Measurements from ENCODE around the gene LGR5. TPM values are rescaled to one million over a fixed set of nuclear protein-coding genes. Genes with fewer than 3 reads are reported as not detected.

Gene LGR5
- total RNA-seq, 2 experiments from 2014 or later = not detected

GRCh38 chr12:71441836-71442566 is 2.4 kb downstream of the LGR5 start:
- H3K4me1 Mint-ChIP-seq = peaks cover 19% of the 10 kb centered on the region
- DNase-seq = no peak
- no peak for ATAC-seq
- CTCF ChIA-PET = no interaction called here
- peaks cover 82% of the 10 kb centered on the region for H3K27me3 Mint-ChIP-seq
- H3K27ac Mint-ChIP-seq = no peak overlapping the region
- no peak overlapping the region for H3K4me3 Mint-ChIP-seq
- H3K36me3 Mint-ChIP-seq = peaks cover 4% of the 10 kb centered on the region
- peaks cover 4% of the 10 kb centered on the region for H3K9me3 Mint-ChIP-seq (ENCODE audit: low read depth)

DNA sequence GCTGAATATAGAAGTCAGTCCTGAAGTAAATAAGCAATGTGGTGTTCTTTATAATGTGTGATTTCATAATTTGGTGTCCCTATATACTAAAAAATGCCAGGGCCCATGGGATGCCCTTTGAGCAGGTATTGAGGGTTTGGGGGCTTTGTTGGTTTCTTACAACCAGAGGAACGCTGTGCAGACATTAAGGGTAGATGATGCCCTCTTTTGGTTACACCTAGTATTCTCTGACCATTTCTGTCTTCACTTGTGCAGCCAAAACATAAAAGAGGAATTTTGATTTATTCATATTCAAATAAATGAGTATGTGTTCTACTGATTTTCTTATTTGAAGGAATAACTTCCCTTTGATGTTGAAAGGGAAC is 3.0 kb downstream of the LGR5 start:
- Mint-ChIP-seq H3K4me3 (no peak overlapping the region), H3K9me3 (ENCODE audit: low read depth) (no peaks in the 10 kb centered on the region)
- CTCF ChIA-PET = no interaction called here

GRCh38 chr12:71445071-71445470 is 5.5 kb downstream of the LGR5 start:
- Mint-ChIP-seq H3K4me3 (no peak overlapping the region), H3K27me3 (peaks cover 77% of the 10 kb centered on the region), H3K9me3 (ENCODE audit: low read depth) (no peaks in the 10 kb centered on the region), H3K36me3 (no peaks in the 10 kb centered on the region), H3K4me1 (peaks cover 10% of the 10 kb centered on the region), H3K27ac (no peak overlapping the region)
- ATAC-seq (no peak), DNase-seq (no peak)
- CTCF ChIA-PET = no interaction called here

More for the DNA sequence above, 3.0 kb downstream of the LGR5 start:
- peaks cover 82% of the 10 kb centered on the region for H3K27me3 Mint-ChIP-seq
- H3K4me1 Mint-ChIP-seq = peaks cover 19% of the 10 kb centered on the region
- no peak for DNase-seq
- peaks cover 4% of the 10 kb centered on the region for H3K36me3 Mint-ChIP-seq
- no peak overlapping the region for H3K27ac Mint-ChIP-seq
- no peak for ATAC-seq

GRCh38 chr12:71447691-71448132 is 8.1 kb downstream of the LGR5 start:
- Mint-ChIP-seq H3K4me1 (no peaks in the 10 kb centered on the region), H3K4me3 (no peak overlapping the region), H3K9me3 (ENCODE audit: low read depth) (no peaks in the 10 kb centered on the region), H3K36me3 (no peaks in the 10 kb centered on the region), H3K27me3 (peaks cover 53% of the 10 kb centered on the region), H3K27ac (no peak overlapping the region)
- CTCF ChIA-PET = no interaction called here
- no peak for ATAC-seq
- DNase-seq = no peak

- no peak for ATAC-seq
- DNase-seq = no peak
- no peaks in the 10 kb centered on the region for H3K36me3 Mint-ChIP-seq
- no peak overlapping the region for H3K27ac Mint-ChIP-seq
- no peaks in the 10 kb centered on the region for H3K9me3 Mint-ChIP-seq (ENCODE audit: low read depth)
- no peak overlapping the region for H3K4me3 Mint-ChIP-seq
- CTCF ChIA-PET = no interaction called here
- peaks cover 50% of the 10 kb centered on the region for H3K27me3 Mint-ChIP-seq
- H3K4me1 Mint-ChIP-seq = no peaks in the 10 kb centered on the region
These were observed 8.6 kb downstream of the LGR5 start for GRCh38 chr12:71448150-71448581.

DNA sequence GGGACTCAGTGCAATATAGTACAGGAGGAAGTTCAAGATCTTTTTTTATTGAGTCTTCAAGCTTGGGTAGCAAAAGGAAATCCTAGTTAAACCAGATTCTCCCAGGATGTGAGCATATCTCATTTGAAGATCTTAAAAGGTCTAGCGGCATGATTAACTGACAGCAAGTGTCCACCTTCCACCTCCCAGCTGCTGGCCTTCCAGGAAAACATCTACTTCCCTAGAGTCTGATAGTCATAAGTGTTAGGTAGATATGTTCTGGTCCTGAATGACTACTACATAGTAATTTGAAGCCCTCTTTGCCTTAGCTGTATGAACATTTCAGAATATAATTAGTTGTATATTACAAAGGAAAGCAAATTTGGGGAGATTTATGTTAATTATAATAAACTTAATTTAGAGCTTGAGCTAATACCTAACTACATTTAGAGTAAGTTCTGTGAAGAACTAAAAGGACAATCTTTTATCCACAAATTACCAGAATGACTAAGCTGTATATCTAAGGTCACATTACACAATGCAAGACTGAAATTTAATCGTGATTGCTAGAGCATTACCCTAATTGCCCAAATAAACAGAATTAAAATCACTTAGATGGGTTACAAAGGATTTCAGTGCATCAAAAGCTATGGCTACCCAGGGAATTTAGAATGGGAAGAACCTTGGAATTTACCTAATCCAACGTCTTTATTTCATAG is 9.9 kb downstream of the LGR5 start:
- CTCF ChIA-PET = no interaction called here
- no peaks in the 10 kb centered on the region for H3K36me3 Mint-ChIP-seq
- ATAC-seq = no peak

GRCh38 chr12:71452006-71452405 is 12.4 kb downstream of the LGR5 start:
- Mint-ChIP-seq H3K9me3 (ENCODE audit: low read depth) (no peaks in the 10 kb centered on the region), H3K4me1 (no peaks in the 10 kb centered on the region), H3K4me3 (no peak overlapping the region), H3K36me3 (no peaks in the 10 kb centered on the region), H3K27me3 (peaks cover 50% of the 10 kb centered on the region), H3K27ac (no peak overlapping the region)
- DNase-seq (no peak), ATAC-seq (no peak)
- CTCF ChIA-PET = no interaction called here

More for the DNA sequence above, 9.9 kb downstream of the LGR5 start:
- H3K9me3 Mint-ChIP-seq (ENCODE audit: low read depth) = no peaks in the 10 kb centered on the region
- no peak overlapping the region for H3K27ac Mint-ChIP-seq
- H3K27me3 Mint-ChIP-seq = peaks cover 53% of the 10 kb centered on the region
- H3K4me3 Mint-ChIP-seq = no peak overlapping the region
- no peaks in the 10 kb centered on the region for H3K4me1 Mint-ChIP-seq
- no peak for DNase-seq

- ATAC-seq (no peak), DNase-seq (no peak)
- no peaks in the 10 kb centered on the region for H3K4me1 Mint-ChIP-seq
- no peak overlapping the region for H3K27ac Mint-ChIP-seq
- no peaks in the 10 kb centered on the region for H3K9me3 Mint-ChIP-seq (ENCODE audit: low read depth)
- H3K36me3 Mint-ChIP-seq = no peaks in the 10 kb centered on the region
- no peak overlapping the region for H3K4me3 Mint-ChIP-seq
- CTCF ChIA-PET = no interaction called here
- H3K27me3 Mint-ChIP-seq = peaks cover 30% of the 10 kb centered on the region
These were observed 15.6 kb downstream of the LGR5 start for GRCh38 chr12:71455028-71455737.

GRCh38 chr12:71456316-71456715 is 16.7 kb downstream of the LGR5 start:
- Mint-ChIP-seq H3K36me3 (no peaks in the 10 kb centered on the region), H3K27me3 (peaks cover 28% of the 10 kb centered on the region), H3K4me3 (no peak overlapping the region), H3K4me1 (no peaks in the 10 kb centered on the region), H3K9me3 (ENCODE audit: low read depth) (no peaks in the 10 kb centered on the region), H3K27ac (no peak overlapping the region)
- no peak for DNase-seq
- CTCF ChIA-PET = no interaction called here
- no peak for ATAC-seq

DNA sequence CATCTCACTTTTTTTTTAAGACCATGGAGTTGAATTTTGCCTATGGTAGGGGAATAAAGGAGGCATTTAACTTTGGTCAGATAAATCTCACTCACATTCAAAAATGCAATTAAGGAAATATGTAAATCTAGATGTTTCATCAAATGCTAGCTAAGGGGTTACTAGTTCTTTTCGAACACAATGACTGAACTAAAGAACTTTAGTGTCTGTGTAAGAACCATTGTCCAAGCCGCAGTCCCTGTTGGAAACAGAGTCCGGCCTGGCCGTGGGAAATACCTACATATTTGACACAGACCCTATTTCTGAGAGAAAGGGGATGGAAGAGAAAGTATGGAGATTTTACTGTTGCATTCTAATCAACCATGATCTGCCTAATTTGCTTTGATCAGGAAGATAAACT is 17.4 kb downstream of the LGR5 start:
- H3K27me3 Mint-ChIP-seq = peaks cover 28% of the 10 kb centered on the region
- ATAC-seq (no peak), DNase-seq (no peak)
- H3K4me3 Mint-ChIP-seq = no peak overlapping the region
- CTCF ChIA-PET = no interaction called here
- H3K27ac Mint-ChIP-seq = no peak overlapping the region
- H3K36me3 Mint-ChIP-seq = no peaks in the 10 kb centered on the region
- no peaks in the 10 kb centered on the region for H3K9me3 Mint-ChIP-seq (ENCODE audit: low read depth)
- H3K4me1 Mint-ChIP-seq = no peaks in the 10 kb centered on the region

DNA sequence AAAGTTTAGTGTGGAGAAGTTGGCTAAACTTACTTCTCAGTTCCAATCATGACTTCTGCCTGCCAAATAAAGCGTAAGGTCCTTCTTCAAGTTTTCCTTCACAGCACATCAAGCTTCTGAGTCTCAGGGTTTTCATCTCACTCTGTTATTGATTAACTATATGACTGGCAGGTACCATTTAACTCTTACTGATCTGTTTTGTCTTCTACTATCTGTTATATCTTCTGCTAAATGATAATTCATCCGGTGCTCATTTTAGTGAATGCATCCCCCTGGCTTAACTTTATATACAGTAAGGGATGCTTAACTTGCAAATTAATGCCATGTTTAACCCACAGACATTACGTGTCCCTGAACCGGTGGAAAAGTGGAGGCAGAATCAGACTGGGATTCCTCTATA is 20.7 kb downstream of the LGR5 start:
- Mint-ChIP-seq H3K9me3 (ENCODE audit: low read depth) (no peaks in the 10 kb centered on the region), H3K27ac (no peak overlapping the region), H3K4me1 (no peaks in the 10 kb centered on the region), H3K4me3 (no peak overlapping the region), H3K36me3 (no peaks in the 10 kb centered on the region), H3K27me3 (peaks cover 17% of the 10 kb centered on the region)
- DNase-seq (no peak), ATAC-seq (no peak)
- CTCF ChIA-PET = no interaction called here

DNA sequence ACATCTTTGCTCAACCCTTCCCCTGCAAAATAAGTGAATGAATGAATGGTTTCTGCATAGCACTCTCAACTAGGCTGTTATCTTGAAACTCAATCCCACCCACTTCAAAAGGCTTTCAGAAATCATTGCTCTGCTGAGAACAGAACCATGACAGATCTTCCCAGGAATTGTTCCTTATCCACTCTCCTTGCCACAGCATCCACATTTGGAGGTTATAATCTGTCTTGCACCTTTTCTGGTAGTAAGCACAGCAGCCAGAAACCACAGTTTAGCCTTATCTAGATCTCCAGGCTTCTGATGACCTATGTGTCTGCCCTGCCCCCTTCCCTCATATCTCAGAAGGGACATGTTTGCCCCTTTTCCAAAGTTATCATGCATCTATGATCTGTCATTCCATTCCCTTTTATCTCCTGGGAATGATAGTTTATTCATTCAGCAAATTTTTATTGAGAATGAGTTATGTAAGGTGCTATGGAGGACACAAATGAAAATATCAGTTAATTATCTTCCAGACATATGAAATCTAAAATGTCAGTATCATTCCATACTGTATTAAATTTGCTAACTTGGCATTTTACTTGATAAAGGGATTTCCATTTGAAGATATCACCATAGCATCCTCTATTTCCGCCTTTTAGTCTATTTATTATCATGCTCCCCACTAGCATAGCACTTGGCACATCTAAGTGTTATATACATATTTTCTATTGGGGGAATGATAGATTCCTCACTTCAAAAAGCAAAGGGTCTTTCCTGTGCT is 21.4 kb downstream of the LGR5 start:
- Mint-ChIP-seq H3K9me3 (ENCODE audit: low read depth) (no peaks in the 10 kb centered on the region), H3K4me1 (no peaks in the 10 kb centered on the region), H3K4me3 (no peak overlapping the region), H3K36me3 (no peaks in the 10 kb centered on the region), H3K27me3 (peaks cover 16% of the 10 kb centered on the region), H3K27ac (no peak overlapping the region)
- no peak for ATAC-seq
- CTCF ChIA-PET = no interaction called here
- no peak for DNase-seq

DNA sequence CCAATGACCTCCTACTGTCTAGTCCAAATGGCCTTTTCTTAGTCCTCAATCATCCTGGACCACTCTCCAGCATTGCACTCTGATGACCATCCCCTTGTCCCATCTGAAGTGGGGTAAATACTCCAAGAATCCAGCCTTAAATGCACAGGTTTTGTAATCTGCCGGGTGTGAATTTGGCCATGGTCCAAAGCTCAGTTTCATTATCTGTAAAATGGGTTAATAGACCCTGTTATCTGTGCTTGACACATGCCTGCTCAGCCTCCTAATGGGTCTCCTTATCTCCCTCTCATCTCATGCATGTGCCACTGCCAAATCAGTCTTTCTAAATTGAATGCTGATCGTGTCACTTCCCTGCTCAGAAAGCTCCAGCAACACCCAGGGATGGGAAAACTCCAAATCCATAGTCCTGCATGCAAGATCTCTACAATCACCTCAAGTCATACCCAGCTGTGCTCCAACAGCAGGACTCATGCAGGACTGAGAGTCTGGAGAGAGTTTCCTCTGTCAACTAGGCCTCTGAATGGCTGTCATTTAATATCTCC is 22.3 kb downstream of the LGR5 start:
- Mint-ChIP-seq H3K27ac (no peak overlapping the region), H3K27me3 (peaks cover 13% of the 10 kb centered on the region), H3K4me1 (no peaks in the 10 kb centered on the region), H3K4me3 (no peak overlapping the region), H3K9me3 (ENCODE audit: low read depth) (no peaks in the 10 kb centered on the region), H3K36me3 (no peaks in the 10 kb centered on the region)
- ATAC-seq (no peak), DNase-seq (no peak)
- CTCF ChIA-PET = no interaction called here
